Measurements from ENCODE around the gene PDE4D.

Gene PDE4D

DNA sequence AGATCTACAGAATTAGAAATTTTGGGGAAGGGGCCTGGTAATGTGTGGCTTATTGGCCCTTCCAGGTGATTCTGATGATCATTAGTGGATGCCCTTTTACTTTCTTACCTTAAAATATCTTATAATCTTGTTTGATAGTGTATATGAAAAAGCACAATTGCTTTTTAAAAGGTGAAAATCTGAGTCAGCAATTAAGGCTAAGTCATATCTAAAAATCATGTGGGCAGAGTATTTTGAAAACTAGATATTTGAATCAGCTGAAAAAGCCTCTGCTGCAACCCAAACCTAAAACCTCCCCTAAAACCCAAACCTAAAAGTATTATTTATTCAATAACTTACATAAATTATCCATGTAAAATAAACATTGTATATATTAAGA, 359.8 kb downstream of the PDE4D start:
- Mint-ChIP-seq H3K4me3 (no peak overlapping the region), H3K27me3 (ENCODE audit: low read depth) (peaks cover 5% of the 10 kb centered on the region), H3K36me3 (ENCODE audit: low read depth) (peaks cover 2% of the 10 kb centered on the region), H3K9me3 (no peaks in the 10 kb centered on the region), H3K27ac (no peak overlapping the region), H3K4me1 (ENCODE audit: low read depth) (no peaks in the 10 kb centered on the region)

GRCh38 chr5:59532979-59533729, 360.4 kb downstream of the PDE4D start:
- H3K36me3 Mint-ChIP-seq (ENCODE audit: low read depth), result no peaks in the 10 kb centered on the region
- H3K27me3 Mint-ChIP-seq (ENCODE audit: low read depth), result no peaks in the 10 kb centered on the region
- H3K4me1 Mint-ChIP-seq (ENCODE audit: low read depth), result no peaks in the 10 kb centered on the region
- no peaks in the 10 kb centered on the region for H3K9me3 Mint-ChIP-seq
- no peak overlapping the region for H3K27ac Mint-ChIP-seq
- no peak overlapping the region for H3K4me3 Mint-ChIP-seq

GRCh38 chr5:59529239-59529638, 364.3 kb downstream of the PDE4D start:
- H3K4me1 Mint-ChIP-seq (ENCODE audit: low read depth), result no peaks in the 10 kb centered on the region
- H3K27me3 Mint-ChIP-seq (ENCODE audit: low read depth), result no peaks in the 10 kb centered on the region
- no peak overlapping the region for H3K4me3 Mint-ChIP-seq
- peaks cover 2% of the 10 kb centered on the region for H3K36me3 Mint-ChIP-seq (ENCODE audit: low read depth)
- H3K9me3 Mint-ChIP-seq, result peaks cover 7% of the 10 kb centered on the region
- H3K27ac Mint-ChIP-seq, result no peak overlapping the region

GRCh38 chr5:59528202-59528862, 365.2 kb downstream of the PDE4D start:
- H3K36me3 Mint-ChIP-seq (ENCODE audit: low read depth), result peaks cover 5% of the 10 kb centered on the region
- H3K4me3 Mint-ChIP-seq, result no peak overlapping the region
- peaks cover 16% of the 10 kb centered on the region for H3K9me3 Mint-ChIP-seq
- H3K27me3 Mint-ChIP-seq (ENCODE audit: low read depth), result no peaks in the 10 kb centered on the region
- no peak overlapping the region for H3K27ac Mint-ChIP-seq
- H3K4me1 Mint-ChIP-seq (ENCODE audit: low read depth), result no peaks in the 10 kb centered on the region

DNA sequence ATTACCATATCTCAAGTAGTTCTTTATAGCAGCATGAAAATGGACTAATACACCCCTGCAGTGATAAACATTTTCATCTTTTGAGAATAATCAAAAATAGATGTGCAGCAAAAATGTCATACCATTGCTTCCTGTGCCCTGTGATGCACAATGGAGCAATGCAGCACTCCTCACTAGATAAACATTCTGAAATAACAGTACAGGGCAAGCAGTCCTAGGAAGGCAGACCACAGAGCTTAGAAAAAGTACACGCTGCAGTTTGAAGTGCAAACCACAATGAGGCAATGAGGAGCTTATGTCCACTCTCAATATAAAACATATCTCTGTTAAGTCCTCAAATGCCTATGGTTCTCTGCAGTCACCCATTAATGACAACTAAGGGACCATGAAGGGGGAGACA, 367.6 kb downstream of the PDE4D start:
- Mint-ChIP-seq H3K4me3 (no peak overlapping the region), H3K36me3 (ENCODE audit: low read depth) (peaks cover 7% of the 10 kb centered on the region)

DNA sequence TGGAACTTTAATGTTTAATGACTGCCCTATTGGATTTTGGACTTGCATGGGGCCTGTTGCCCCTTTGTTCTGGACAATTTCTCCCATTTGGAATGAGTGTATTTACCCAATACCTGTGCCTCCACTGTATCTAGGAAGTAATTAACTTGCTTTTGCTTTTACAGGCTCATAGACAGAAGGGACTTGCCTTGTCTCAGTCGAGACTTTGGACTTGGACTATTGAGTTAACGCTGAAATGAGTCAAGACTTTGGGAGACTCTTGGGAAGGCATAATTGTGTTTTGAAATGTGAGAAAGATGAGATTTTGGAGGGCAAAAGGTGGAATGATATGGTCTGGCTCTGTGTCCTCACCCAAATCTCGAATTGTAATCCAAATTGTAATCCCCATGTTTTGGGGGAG, 368.2 kb downstream of the PDE4D start:
- no peak overlapping the region for H3K4me3 Mint-ChIP-seq
- H3K4me1 Mint-ChIP-seq (ENCODE audit: low read depth), result no peaks in the 10 kb centered on the region
- no peaks in the 10 kb centered on the region for H3K27me3 Mint-ChIP-seq (ENCODE audit: low read depth)
- no peak overlapping the region for H3K27ac Mint-ChIP-seq
- H3K9me3 Mint-ChIP-seq, result peaks cover 19% of the 10 kb centered on the region
- H3K36me3 Mint-ChIP-seq (ENCODE audit: low read depth), result peaks cover 7% of the 10 kb centered on the region

More for the DNA sequence above, 367.6 kb downstream of the PDE4D start:
- no peak overlapping the region for H3K27ac Mint-ChIP-seq
- peaks cover 19% of the 10 kb centered on the region for H3K9me3 Mint-ChIP-seq
- H3K27me3 Mint-ChIP-seq (ENCODE audit: low read depth), result no peaks in the 10 kb centered on the region
- H3K4me1 Mint-ChIP-seq (ENCODE audit: low read depth), result no peaks in the 10 kb centered on the region

- no peak overlapping the region for H3K27ac Mint-ChIP-seq
- H3K4me1 Mint-ChIP-seq (ENCODE audit: low read depth), result no peaks in the 10 kb centered on the region
- no peak overlapping the region for H3K4me3 Mint-ChIP-seq
- peaks cover 19% of the 10 kb centered on the region for H3K9me3 Mint-ChIP-seq
- H3K36me3 Mint-ChIP-seq (ENCODE audit: low read depth), result peaks cover 7% of the 10 kb centered on the region
- peaks cover 6% of the 10 kb centered on the region for H3K27me3 Mint-ChIP-seq (ENCODE audit: low read depth)
Measured at GRCh38 chr5:59522201-59522831, 371.2 kb downstream of the PDE4D start.

DNA sequence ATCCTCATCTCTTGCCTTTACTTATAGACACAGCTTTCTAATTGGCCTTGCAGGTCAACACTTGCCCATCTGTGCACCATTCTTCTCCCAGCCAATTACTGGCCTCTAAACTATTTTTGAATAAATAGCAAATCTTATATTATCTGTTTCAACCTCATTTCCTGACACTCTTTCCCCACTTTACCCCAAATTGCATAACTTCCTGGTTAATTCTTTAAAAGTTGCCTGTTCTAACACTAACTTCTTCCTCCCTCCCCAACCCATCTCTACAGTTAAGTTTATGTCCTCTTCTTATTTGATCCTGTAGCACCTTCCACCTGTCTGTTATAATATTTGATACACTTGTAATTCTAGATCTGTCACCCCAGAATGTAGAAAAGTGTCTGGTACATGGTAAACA, 372.1 kb downstream of the PDE4D start:
- Mint-ChIP-seq H3K27me3 (ENCODE audit: low read depth) (peaks cover 6% of the 10 kb centered on the region), H3K4me1 (ENCODE audit: low read depth) (no peaks in the 10 kb centered on the region), H3K4me3 (no peak overlapping the region)

DNA sequence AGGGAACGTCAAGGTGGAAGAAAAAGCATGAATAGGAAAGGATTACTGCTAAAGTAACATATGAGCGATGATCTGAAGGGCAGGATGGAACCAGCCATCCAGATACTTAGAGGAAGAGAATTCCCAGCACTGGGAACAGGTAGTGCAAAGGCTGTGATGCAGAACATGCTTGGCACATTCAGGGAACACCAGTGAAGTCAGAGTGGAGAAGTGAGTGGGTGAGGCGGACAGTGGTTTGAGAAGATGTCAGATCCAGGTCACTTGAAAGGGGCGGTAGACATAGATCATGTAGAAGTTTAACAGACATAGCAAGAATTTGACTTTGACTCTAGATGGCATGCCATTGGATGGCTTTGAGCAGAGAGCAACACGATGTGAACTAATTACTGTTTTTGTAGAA, 374.2 kb downstream of the PDE4D start:
- Mint-ChIP-seq H3K4me1 (ENCODE audit: low read depth) (no peaks in the 10 kb centered on the region), H3K36me3 (ENCODE audit: low read depth) (peaks cover 6% of the 10 kb centered on the region), H3K4me3 (no peak overlapping the region), H3K27me3 (ENCODE audit: low read depth) (peaks cover 9% of the 10 kb centered on the region), H3K9me3 (peaks cover 13% of the 10 kb centered on the region), H3K27ac (no peak overlapping the region)

More for the DNA sequence above, 372.1 kb downstream of the PDE4D start:
- Mint-ChIP-seq H3K9me3 (peaks cover 19% of the 10 kb centered on the region), H3K27ac (no peak overlapping the region), H3K36me3 (ENCODE audit: low read depth) (peaks cover 7% of the 10 kb centered on the region)

- Mint-ChIP-seq H3K27me3 (ENCODE audit: low read depth) (peaks cover 9% of the 10 kb centered on the region), H3K36me3 (ENCODE audit: low read depth) (peaks cover 2% of the 10 kb centered on the region), H3K27ac (no peak overlapping the region), H3K4me3 (no peak overlapping the region), H3K9me3 (peaks cover 2% of the 10 kb centered on the region), H3K4me1 (ENCODE audit: low read depth) (no peaks in the 10 kb centered on the region)
Measured at GRCh38 chr5:59517926-59518585, 375.5 kb downstream of the PDE4D start.

GRCh38 chr5:59516161-59516560, 377.4 kb downstream of the PDE4D start:
- Mint-ChIP-seq H3K27ac (no peak overlapping the region), H3K4me1 (ENCODE audit: low read depth) (no peaks in the 10 kb centered on the region), H3K9me3 (no peaks in the 10 kb centered on the region), H3K36me3 (ENCODE audit: low read depth) (no peaks in the 10 kb centered on the region), H3K27me3 (ENCODE audit: low read depth) (peaks cover 9% of the 10 kb centered on the region), H3K4me3 (no peak overlapping the region)

- Mint-ChIP-seq H3K27ac (no peak overlapping the region), H3K27me3 (ENCODE audit: low read depth) (peaks cover 8% of the 10 kb centered on the region), H3K4me1 (ENCODE audit: low read depth) (no peaks in the 10 kb centered on the region), H3K36me3 (ENCODE audit: low read depth) (peaks cover 2% of the 10 kb centered on the region), H3K9me3 (no peaks in the 10 kb centered on the region), H3K4me3 (no peak overlapping the region)
Measured at GRCh38 chr5:59506285-59506877, 387.1 kb downstream of the PDE4D start.

GRCh38 chr5:59504043-59504442, 389.5 kb downstream of the PDE4D start:
- Mint-ChIP-seq H3K9me3 (no peaks in the 10 kb centered on the region), H3K27me3 (ENCODE audit: low read depth) (peaks cover 24% of the 10 kb centered on the region), H3K36me3 (ENCODE audit: low read depth) (no peaks in the 10 kb centered on the region), H3K27ac (no peak overlapping the region), H3K4me1 (ENCODE audit: low read depth) (no peaks in the 10 kb centered on the region), H3K4me3 (no peak overlapping the region)

DNA sequence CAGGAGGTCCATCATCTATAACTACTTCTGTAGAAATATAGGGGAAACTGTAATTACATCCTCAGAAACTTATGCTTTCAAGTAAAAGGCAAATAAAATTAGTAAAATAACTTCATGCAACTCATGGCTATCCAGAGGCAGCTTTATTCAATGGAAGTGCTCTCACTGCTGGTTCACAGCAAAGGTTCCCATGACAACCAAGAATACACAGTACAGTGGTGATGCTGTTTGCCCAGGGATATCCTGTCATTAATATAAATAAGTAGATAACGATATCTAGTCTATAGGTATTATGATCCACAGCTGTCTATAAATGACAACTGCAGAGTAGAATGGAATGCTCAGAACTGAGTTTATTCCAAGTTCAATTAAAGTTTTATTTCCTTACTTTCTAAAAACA, 390.3 kb downstream of the PDE4D start:
- no peak overlapping the region for H3K27ac Mint-ChIP-seq
- H3K4me3 Mint-ChIP-seq, result no peak overlapping the region
- H3K9me3 Mint-ChIP-seq, result no peaks in the 10 kb centered on the region
- no peaks in the 10 kb centered on the region for H3K4me1 Mint-ChIP-seq (ENCODE audit: low read depth)
- peaks cover 30% of the 10 kb centered on the region for H3K27me3 Mint-ChIP-seq (ENCODE audit: low read depth)
- H3K36me3 Mint-ChIP-seq (ENCODE audit: low read depth), result no peaks in the 10 kb centered on the region

Data from T-helper 1 cell treated with Interleukin-12 subunit alpha and Interleukin-12 subunit beta and Interleukin-4 antibody, amounts not matched to agents 30 μg/mL and 1 μg/mL, for 36 hours (primary cell).